HuH-7.5 (cell line): ENCODE results near the gene SLC14A1.
"Not testable (repeated sequence)": the region's sequence is repeated elsewhere in the genome, so short reads cannot be mapped to it uniquely, and the experiment has no call there.

Experiments used
- DNase-seq: peaks from one replicate; pipeline ENCODE4 v3.0.0; 2011; ENCODE audit warnings: low spot score

Gene SLC14A1

DNA sequence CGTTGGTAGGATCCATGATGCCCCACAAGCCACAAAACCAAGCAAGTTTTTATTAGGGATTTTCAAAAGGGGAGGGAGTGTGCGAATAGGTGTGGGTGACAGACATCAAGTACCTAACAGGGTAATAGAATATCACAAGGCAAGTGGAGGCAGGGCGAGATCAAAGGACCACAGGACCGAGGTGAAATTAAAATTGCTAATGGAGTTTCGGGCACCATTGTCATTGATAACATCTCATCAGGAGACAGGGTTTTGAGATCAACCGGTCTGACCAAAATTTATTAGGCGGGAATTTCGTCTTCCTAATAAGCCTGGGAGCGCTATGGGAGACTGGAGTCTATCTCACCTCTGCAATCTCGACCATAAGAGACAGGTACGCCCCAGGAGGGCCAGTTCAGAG is 33.7 kb downstream of the SLC14A1 start:
- not testable (repeated sequence) for DNase-seq

- DNase-seq: no peak
These were observed 36.6 kb downstream of the SLC14A1 start for GRCh38 chr18:45760462-45761036.

- DNase-seq: no peak
These were observed 37.6 kb downstream of the SLC14A1 start for GRCh38 chr18:45761512-45762114.

GRCh38 chr18:45764000-45764686 is 40.2 kb downstream of the SLC14A1 start:
- DNase-seq: no peak

- DNase-seq: no peak
These were observed 41.8 kb downstream of the SLC14A1 start for GRCh38 chr18:45765796-45766195.

GRCh38 chr18:45771587-45772480 is 47.9 kb downstream of the SLC14A1 start:
- DNase-seq: no peak

GRCh38 chr18:45774065-45774521 is 50.1 kb downstream of the SLC14A1 start:
- no peak for DNase-seq

DNA sequence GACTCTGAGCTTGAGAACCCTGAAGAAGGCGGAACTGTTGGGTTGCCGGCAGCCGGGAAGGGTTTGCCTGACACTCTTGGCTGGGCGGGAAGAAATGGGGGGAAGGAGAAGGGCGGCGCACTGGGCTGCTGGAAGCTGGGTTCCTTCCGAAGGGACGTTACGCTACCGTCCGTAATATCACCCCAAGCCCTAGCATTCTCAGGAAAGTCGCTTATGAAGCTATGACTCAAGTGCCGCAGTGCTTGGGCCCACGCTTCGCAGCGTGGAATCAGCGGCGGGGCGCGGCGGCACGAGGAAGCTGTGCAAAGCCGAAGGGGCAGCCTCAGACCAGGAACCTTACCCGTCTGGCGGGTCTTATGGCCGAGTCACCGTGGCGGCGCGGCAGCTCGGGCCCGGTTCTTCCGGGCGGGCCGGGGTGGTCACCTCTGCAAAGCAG is 51.3 kb downstream of the SLC14A1 start:
- no peak for DNase-seq

DNA sequence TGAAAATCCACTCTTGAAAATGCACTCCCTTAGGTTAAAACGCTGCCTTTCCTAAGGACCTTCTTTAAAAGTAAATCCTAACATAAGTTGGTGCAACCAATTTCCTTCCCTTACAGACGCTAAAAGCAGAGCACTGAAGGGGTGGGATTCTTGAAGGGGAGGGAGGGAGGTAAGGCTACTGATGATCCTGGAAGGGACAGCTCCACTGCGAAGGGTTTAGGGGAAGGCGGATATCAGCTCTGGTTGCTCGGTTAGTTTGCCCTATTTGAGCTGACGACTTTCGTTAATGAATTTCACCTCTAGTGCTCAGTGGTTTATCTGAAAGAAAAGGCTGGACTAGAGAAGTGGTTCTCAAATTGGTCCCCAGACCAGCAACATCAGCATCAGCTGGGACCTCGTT is 51.8 kb downstream of the SLC14A1 start:
- DNase-seq: no peak

DNA sequence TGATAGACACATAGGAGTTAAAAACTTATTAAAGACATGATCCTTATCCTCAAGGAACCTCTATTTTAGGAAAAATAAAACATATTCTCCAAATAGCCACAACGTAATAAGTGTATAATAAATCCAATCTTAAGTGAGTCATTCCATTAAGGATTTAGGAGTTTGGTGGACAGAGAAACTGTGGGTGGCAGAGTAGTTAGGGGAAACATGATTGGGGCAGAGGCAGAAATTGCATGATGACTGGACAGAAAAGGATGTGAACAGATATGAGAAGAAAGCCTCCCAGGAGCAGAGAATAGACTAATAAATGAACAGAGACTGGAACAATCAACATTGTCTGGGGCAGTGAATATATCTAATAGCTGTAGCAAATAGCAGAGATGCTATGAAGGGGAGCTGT is 53.4 kb downstream of the SLC14A1 start:
- DNase-seq: no peak

GRCh38 chr18:45780568-45780967 is 56.6 kb downstream of the SLC14A1 start:
- no peak for DNase-seq

- DNase-seq: no peak
These were observed 58.7 kb downstream of the SLC14A1 start for GRCh38 chr18:45782662-45783061.

DNA sequence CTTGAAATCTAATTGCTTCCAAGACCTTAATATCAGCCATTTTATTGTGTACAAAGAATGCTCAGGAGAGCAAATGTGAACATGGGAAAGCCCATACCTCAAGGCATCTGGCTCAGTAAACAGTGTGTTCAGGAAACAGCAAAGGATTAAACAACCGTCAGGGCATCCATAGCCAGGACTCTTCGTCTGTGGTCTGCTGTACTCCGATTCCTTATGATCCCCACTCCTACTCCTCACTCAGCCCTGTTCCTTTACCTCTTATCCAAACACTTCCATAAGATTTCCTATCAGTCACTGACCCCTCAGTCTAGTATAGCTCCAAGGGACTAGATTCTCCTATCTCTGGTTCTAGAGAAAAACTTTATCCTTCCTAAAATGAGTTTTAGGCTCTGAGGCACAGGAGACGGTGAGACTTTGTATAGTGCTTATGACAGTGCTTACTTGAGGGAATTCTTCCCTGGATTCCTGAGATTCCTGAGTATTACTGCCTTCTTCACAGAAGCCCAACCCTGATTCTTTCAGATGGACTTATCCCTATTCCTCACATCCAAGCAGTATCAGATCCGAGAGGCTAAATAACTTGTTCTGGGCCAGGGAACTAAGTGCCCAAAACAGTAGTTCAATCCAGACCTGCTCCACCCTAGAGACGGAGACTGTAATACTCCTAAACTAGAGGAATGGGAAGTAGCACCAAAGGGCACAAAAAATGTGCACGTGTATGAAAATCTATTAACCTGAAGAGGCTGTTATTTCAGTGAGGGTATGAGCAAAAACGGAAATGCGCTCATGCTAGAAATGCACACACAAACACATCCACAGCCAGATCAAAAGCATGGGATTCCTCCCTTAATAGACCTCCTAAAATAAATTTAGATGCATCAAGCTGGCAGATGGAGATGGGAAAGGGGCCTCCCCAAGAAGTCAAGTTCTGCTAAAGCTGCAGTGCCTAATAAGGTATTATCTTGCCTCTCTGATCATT is 59.4 kb downstream of the SLC14A1 start:
- DNase-seq: no peak

DNA sequence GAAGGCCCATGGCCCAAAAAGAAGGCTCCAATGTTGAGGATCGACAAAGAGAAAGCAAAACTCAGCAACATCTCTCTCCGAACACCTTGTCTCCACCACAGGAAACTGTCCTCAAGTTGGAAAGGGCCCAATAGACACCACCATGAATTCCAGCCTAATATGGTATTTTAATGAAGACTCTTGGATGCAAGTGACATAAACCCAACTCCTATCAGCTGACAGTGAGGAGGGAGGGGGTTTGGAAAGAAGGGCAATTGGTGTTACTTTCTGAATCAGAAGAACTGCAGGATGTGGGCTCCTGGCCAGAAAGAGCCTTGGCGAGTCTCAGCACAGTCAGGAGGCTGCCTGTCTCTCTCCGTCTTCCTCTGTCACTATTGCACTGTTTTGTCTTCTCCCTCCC is 61.2 kb downstream of the SLC14A1 start:
- DNase-seq: no peak

DNA sequence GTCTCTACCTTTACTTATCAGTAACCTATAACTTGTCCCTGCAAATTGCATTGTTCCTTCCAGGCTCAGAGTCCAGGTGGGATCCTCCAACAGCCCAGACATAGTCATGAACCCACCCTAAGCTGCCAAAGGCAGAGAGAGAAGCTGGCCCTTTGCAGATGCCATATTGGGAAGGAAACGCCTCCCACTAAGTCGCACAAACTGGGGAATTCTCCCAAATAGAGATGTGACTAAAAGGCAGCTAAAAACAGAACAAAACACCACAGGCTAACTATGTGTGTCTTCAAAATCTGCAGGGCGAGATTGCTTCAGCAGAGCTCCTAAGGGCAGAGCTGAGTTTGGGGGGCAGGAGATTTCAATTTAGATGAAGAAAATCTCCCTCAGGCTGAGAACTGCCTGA is 63.0 kb downstream of the SLC14A1 start:
- DNase-seq: no peak

GRCh38 chr18:45787346-45787745 is 63.4 kb downstream of the SLC14A1 start:
- no peak for DNase-seq

GRCh38 chr18:45788861-45789260 is 64.9 kb downstream of the SLC14A1 start:
- DNase-seq: no peak

DNA sequence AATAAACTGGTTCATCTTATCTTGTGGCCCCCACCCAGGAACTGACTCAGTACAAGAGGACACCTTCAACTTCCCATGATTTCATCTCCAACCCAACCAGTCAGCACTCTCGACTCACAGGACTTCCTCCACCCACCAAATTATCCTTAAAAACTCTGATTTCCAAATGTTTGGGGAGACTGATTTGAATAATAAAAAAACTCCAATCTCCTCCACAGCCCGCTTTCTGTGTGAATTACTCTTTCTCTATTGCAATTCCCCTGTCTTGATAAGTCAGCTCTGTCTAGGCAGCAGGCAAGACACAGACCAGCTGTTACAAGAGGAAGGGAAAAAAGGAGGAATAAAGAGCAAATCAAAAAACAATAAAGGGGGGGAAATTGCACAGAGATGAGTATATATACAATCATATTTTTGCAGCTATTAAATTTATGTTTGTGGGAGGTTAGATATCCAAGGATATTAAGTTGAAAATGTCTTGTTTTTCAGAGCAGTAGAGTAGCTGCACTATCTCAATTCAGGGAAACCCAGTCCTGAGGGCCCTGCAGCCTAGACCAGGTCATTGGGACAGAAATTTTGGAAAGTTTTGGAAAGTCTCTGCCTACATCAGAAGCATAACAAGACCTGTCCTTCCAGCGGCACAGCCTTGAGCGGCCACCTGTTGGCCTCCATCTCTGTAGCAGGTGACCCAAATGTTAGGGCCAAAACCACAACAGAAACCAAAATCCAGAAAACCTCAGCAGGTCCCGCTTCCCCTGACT is 68.7 kb downstream of the SLC14A1 start:
- no peak for DNase-seq

DNA sequence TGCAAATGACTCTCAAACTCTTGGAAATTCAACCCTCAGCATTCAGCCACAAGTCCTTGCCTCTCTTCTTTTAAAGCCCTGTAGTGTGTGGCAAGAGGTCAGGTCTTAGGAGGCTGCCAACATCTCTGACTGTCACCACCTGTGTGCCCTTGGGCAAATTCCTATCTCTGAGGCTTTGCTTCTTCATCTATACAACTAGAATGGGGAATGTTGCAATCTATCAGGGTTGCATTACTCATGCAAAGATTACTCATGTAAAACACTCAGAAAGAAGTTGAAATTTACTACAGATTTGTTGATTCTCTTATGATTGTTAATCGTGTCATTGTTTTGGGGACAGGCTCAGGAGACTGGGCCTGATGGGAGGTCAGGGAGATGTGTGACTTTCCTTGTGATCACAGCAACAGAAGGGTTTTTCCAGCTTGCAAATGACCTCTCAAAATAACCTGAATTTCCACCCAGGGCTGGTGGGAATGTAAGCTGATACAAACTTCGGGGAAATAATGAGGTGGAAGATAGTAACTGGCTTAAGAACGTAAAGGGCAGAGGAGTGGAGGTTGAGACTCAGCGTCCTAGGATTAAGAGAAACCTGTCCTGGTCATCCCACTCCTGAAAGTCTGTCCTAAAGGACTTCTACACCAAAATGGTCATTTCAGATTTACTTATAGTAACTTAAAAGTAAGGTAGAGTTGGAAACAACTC is 69.4 kb downstream of the SLC14A1 start:
- DNase-seq: no peak
